ENCODE data around the gene SSTR3.
"Not testable (repeated sequence)": the region's sequence is repeated elsewhere in the genome, so short reads cannot be mapped to it uniquely, and the experiment has no call there.

Gene SSTR3

GRCh38 chr22:37240941-37241320, 28.7 kb upstream of the SSTR3 start:
- Histone ChIP-seq H3K27me3 (ENCODE audit: low read depth, low read length) (no peaks in the 10 kb centered on the region), H3K27ac (ENCODE audit: low read length) (no peak overlapping the region), H3K9me3 (ENCODE audit: control insufficient read depth in 1 of 2, low read length in 2 of 2) (no peaks in the 10 kb centered on the region), H3K4me3 (ENCODE audit: low read depth in 1 of 2, low read length in 2 of 2) (no peak overlapping the region), H3K4me1 (ENCODE audit: control insufficient read depth in 1 of 2, insufficient read depth in 2 of 2, low read length in 2 of 2) (peaks cover 3 to 14% of the 10 kb centered on the region in 2 donors), H3K36me3 (ENCODE audit: control insufficient read depth in 1 of 2, insufficient read depth in 2 of 2, low read length in 2 of 2) (no peaks in the 10 kb centered on the region)

GRCh38 chr22:37240240-37240940, 28.1 kb upstream of the SSTR3 start:
- Histone ChIP-seq H3K4me1 (ENCODE audit: control insufficient read depth in 1 of 2, insufficient read depth in 2 of 2, low read length in 2 of 2) (peaks cover 3 to 14% of the 10 kb centered on the region in 2 donors), H3K9me3 (ENCODE audit: control insufficient read depth in 1 of 2, low read length in 2 of 2) (no peaks in the 10 kb centered on the region), H3K27me3 (ENCODE audit: low read depth, low read length) (no peaks in the 10 kb centered on the region), H3K27ac (ENCODE audit: low read length) (no peak overlapping the region), H3K36me3 (ENCODE audit: control insufficient read depth in 1 of 2, insufficient read depth in 2 of 2, low read length in 2 of 2) (no peaks in the 10 kb centered on the region), H3K4me3 (ENCODE audit: low read depth in 1 of 2, low read length in 2 of 2) (no peak overlapping the region)

- H3K4me1 ChIP-seq (ENCODE audit: control insufficient read depth in 1 of 2, insufficient read depth in 2 of 2, low read length in 2 of 2) = peaks cover 3 to 14% of the 10 kb centered on the region in 2 donors
- H3K27ac ChIP-seq (ENCODE audit: low read length) = no peak overlapping the region
- no peaks in the 10 kb centered on the region for H3K36me3 ChIP-seq (ENCODE audit: control insufficient read depth in 1 of 2, insufficient read depth in 2 of 2, low read length in 2 of 2)
- no peak overlapping the region for H3K4me3 ChIP-seq (ENCODE audit: low read depth in 1 of 2, low read length in 2 of 2)
- H3K27me3 ChIP-seq (ENCODE audit: low read depth, low read length) = no peaks in the 10 kb centered on the region
- no peaks in the 10 kb centered on the region for H3K9me3 ChIP-seq (ENCODE audit: control insufficient read depth in 1 of 2, low read length in 2 of 2)
Observed at GRCh38 chr22:37239336-37240239, 27.3 kb upstream of the SSTR3 start.

GRCh38 chr22:37237371-37238268, 25.3 kb upstream of the SSTR3 start:
- Histone ChIP-seq H3K4me1 (ENCODE audit: control insufficient read depth in 1 of 2, insufficient read depth in 2 of 2, low read length in 2 of 2) (peaks cover 3 to 4% of the 10 kb centered on the region in 2 donors), H3K27ac (ENCODE audit: low read length) (no peak overlapping the region), H3K27me3 (ENCODE audit: low read depth, low read length) (no peaks in the 10 kb centered on the region), H3K4me3 (ENCODE audit: low read depth in 1 of 2, low read length in 2 of 2) (no peak overlapping the region), H3K36me3 (ENCODE audit: control insufficient read depth in 1 of 2, insufficient read depth in 2 of 2, low read length in 2 of 2) (no peaks in the 10 kb centered on the region), H3K9me3 (ENCODE audit: control insufficient read depth in 1 of 2, low read length in 2 of 2) (no peaks in the 10 kb centered on the region)

GRCh38 chr22:37235897-37236607, 23.8 kb upstream of the SSTR3 start:
- H3K27ac ChIP-seq (ENCODE audit: low read length) = no peak overlapping the region

GRCh38 chr22:37234736-37235711, 22.7 kb upstream of the SSTR3 start:
- H3K4me1 ChIP-seq (ENCODE audit: control insufficient read depth in 1 of 2, insufficient read depth in 2 of 2, low read length in 2 of 2) = no peaks in the 10 kb centered on the region
- H3K27me3 ChIP-seq (ENCODE audit: low read depth, low read length) = no peaks in the 10 kb centered on the region
- no peaks in the 10 kb centered on the region for H3K9me3 ChIP-seq (ENCODE audit: control insufficient read depth in 1 of 2, low read length in 2 of 2)
- H3K36me3 ChIP-seq (ENCODE audit: control insufficient read depth in 1 of 2, insufficient read depth in 2 of 2, low read length in 2 of 2) = no peaks in the 10 kb centered on the region
- H3K27ac ChIP-seq (ENCODE audit: low read length) = no peak overlapping the region
- H3K4me3 ChIP-seq (ENCODE audit: low read depth in 1 of 2, low read length in 2 of 2) = no peak overlapping the region

More at GRCh38 chr22:37235897-37236607, 23.8 kb upstream of the SSTR3 start:
- H3K4me3 ChIP-seq (ENCODE audit: low read depth in 1 of 2, low read length in 2 of 2) = no peak overlapping the region
- no peaks in the 10 kb centered on the region for H3K9me3 ChIP-seq (ENCODE audit: control insufficient read depth in 1 of 2, low read length in 2 of 2)
- no peaks in the 10 kb centered on the region for H3K36me3 ChIP-seq (ENCODE audit: control insufficient read depth in 1 of 2, insufficient read depth in 2 of 2, low read length in 2 of 2)
- H3K4me1 ChIP-seq (ENCODE audit: control insufficient read depth in 1 of 2, insufficient read depth in 2 of 2, low read length in 2 of 2) = peaks cover 0 to 4% of the 10 kb centered on the region in 2 donors
- no peaks in the 10 kb centered on the region for H3K27me3 ChIP-seq (ENCODE audit: low read depth, low read length)

- Histone ChIP-seq H3K27me3 (ENCODE audit: low read depth, low read length) (no peaks in the 10 kb centered on the region), H3K4me1 (ENCODE audit: control insufficient read depth in 1 of 2, insufficient read depth in 2 of 2, low read length in 2 of 2) (peaks cover under 1 to 8% of the 10 kb centered on the region in 2 donors)
Observed at GRCh38 chr22:37233751-37234631, 21.7 kb upstream of the SSTR3 start.

GRCh38 chr22:37233371-37233750, 21.1 kb upstream of the SSTR3 start:
- not testable (repeated sequence) for H3K27me3 ChIP-seq (ENCODE audit: low read depth, low read length); H3K4me3 ChIP-seq (ENCODE audit: low read depth in 1 of 2, low read length in 2 of 2); H3K9me3 ChIP-seq (ENCODE audit: control insufficient read depth in 1 of 2, low read length in 2 of 2); H3K27ac ChIP-seq (ENCODE audit: low read length); H3K36me3 ChIP-seq (ENCODE audit: control insufficient read depth in 1 of 2, insufficient read depth in 2 of 2, low read length in 2 of 2)
- H3K4me1 ChIP-seq (ENCODE audit: control insufficient read depth in 1 of 2, insufficient read depth in 2 of 2, low read length in 2 of 2) = peaks cover 4 to 10% of the 10 kb centered on the region in 2 donors

More at GRCh38 chr22:37233751-37234631, 21.7 kb upstream of the SSTR3 start:
- no peaks in the 10 kb centered on the region for H3K9me3 ChIP-seq (ENCODE audit: control insufficient read depth in 1 of 2, low read length in 2 of 2)
- no peaks in the 10 kb centered on the region for H3K36me3 ChIP-seq (ENCODE audit: control insufficient read depth in 1 of 2, insufficient read depth in 2 of 2, low read length in 2 of 2)
- no peak overlapping the region for H3K27ac ChIP-seq (ENCODE audit: low read length)
- no peak overlapping the region for H3K4me3 ChIP-seq (ENCODE audit: low read depth in 1 of 2, low read length in 2 of 2)

GRCh38 chr22:37232140-37232998, 20.1 kb upstream of the SSTR3 start:
- peaks cover 4 to 10% of the 10 kb centered on the region in 2 donors for H3K4me1 ChIP-seq (ENCODE audit: control insufficient read depth in 1 of 2, insufficient read depth in 2 of 2, low read length in 2 of 2)
- no peaks in the 10 kb centered on the region for H3K36me3 ChIP-seq (ENCODE audit: control insufficient read depth in 1 of 2, insufficient read depth in 2 of 2, low read length in 2 of 2)
- H3K9me3 ChIP-seq (ENCODE audit: control insufficient read depth in 1 of 2, low read length in 2 of 2) = no peaks in the 10 kb centered on the region
- H3K27me3 ChIP-seq (ENCODE audit: low read depth, low read length) = no peaks in the 10 kb centered on the region
- H3K4me3 ChIP-seq (ENCODE audit: low read depth in 1 of 2, low read length in 2 of 2) = no peak overlapping the region
- H3K27ac ChIP-seq (ENCODE audit: low read length) = no peak overlapping the region
